Neural progenitor cell (in vitro differentiated cells): ENCODE results near the gene AGBL2.

Experiments used
- CTCF ChIP-seq: fragments of 200-600 bp; sonication (generic); IDR thresholded peaks from 2 replicates; pipeline ENCODE4 v1.5.1; 2017; ENCODE audit warnings: antibody characterized with exemption, mild to moderate bottlenecking
- EZH2 ChIP-seq: fragments of 200-600 bp; sonication (generic); IDR thresholded peaks from 2 replicates; pipeline ENCODE4 v1.6.1; 2017; ENCODE audit warnings: antibody characterized with exemption, mild to moderate bottlenecking, moderate library complexity
- EZH2phosphoT487 ChIP-seq: fragments of 200-600 bp; sonication (generic); IDR thresholded peaks from 2 replicates; pipeline ENCODE4 v1.6.1; 2017; ENCODE audit warnings: antibody characterized with exemption

GRCh38 chr11:47732271-47732670, 17.1 kb upstream of the AGBL2 start:
- TF ChIP-seq CTCF, result no peak
- no peak for TF ChIP-seq EZH2
- TF ChIP-seq EZH2phosphoT487, result no peak
